Measurements from ENCODE around the gene DBH.

The DBH gene

GRCh38 chr9:133607976-133608375 is 28.2 kb upstream of the DBH start:
- TF ChIP-seq REST (IDR thresholded peaks at IDR 0.05; ENCODE audit: insufficient read depth in 1 of 2, low read depth in 2 of 2, low read length in 2 of 2): no peak
- no peak for TF ChIP-seq TAF1 (IDR thresholded peaks at IDR 0.05; ENCODE audit: borderline replicate concordance, insufficient read depth, low read length)
- no peak for TF ChIP-seq POLR2AphosphoS5 (IDR thresholded peaks at IDR 0.05; ENCODE audit: low read depth, low read length)
- no peak for TF ChIP-seq SIN3A (IDR thresholded peaks at IDR 0.05; ENCODE audit: borderline replicate concordance, insufficient read depth, low read length)

- TF ChIP-seq TAF1 (IDR thresholded peaks at IDR 0.05; ENCODE audit: borderline replicate concordance, insufficient read depth, low read length) (no peak), SIN3A (IDR thresholded peaks at IDR 0.05; ENCODE audit: borderline replicate concordance, insufficient read depth, low read length) (no peak), POLR2AphosphoS5 (IDR thresholded peaks at IDR 0.05; ENCODE audit: low read depth, low read length) (no peak), REST (IDR thresholded peaks at IDR 0.05; ENCODE audit: insufficient read depth in 1 of 2, low read depth in 2 of 2, low read length in 2 of 2) (no peak), FOXP2 (optimal IDR thresholded peaks at IDR 0.05; ENCODE audit: borderline replicate concordance, extremely low read depth, extremely low read length, insufficient read depth) (no peak)
These were observed 27.8 kb upstream of the DBH start for GRCh38 chr9:133608382-133608781.

- TF ChIP-seq REST (IDR thresholded peaks at IDR 0.05; ENCODE audit: insufficient read depth in 1 of 2, low read depth in 2 of 2, low read length in 2 of 2): no peak
These were observed 27.3 kb upstream of the DBH start for GRCh38 chr9:133608889-133609288.

GRCh38 chr9:133609311-133610098 is 26.7 kb upstream of the DBH start, which contains the start of gene FAM163B:
TSS of gene FAM163B (minus strand) at chr9:133609389. CDS start at chr9:133580223, 29,166 bp downstream.
- no peak for TF ChIP-seq TAF1 (IDR thresholded peaks at IDR 0.05; ENCODE audit: borderline replicate concordance, insufficient read depth, low read length)
- no peak for TF ChIP-seq SIN3A (IDR thresholded peaks at IDR 0.05; ENCODE audit: borderline replicate concordance, insufficient read depth, low read length)
- TF ChIP-seq FOXP2 (optimal IDR thresholded peaks at IDR 0.05; ENCODE audit: borderline replicate concordance, extremely low read depth, extremely low read length, insufficient read depth): peak; percentile 73
- no peak for TF ChIP-seq POLR2AphosphoS5 (IDR thresholded peaks at IDR 0.05; ENCODE audit: low read depth, low read length)
- TF ChIP-seq REST (IDR thresholded peaks at IDR 0.05; ENCODE audit: insufficient read depth in 1 of 2, low read depth in 2 of 2, low read length in 2 of 2): peak; percentile 94 to 98

- TF ChIP-seq REST (IDR thresholded peaks at IDR 0.05; ENCODE audit: insufficient read depth in 1 of 2, low read depth in 2 of 2, low read length in 2 of 2) (no peak), FOXP2 (optimal IDR thresholded peaks at IDR 0.05; ENCODE audit: borderline replicate concordance, extremely low read depth, extremely low read length, insufficient read depth) (no peak), POLR2AphosphoS5 (IDR thresholded peaks at IDR 0.05; ENCODE audit: low read depth, low read length) (no peak), SIN3A (IDR thresholded peaks at IDR 0.05; ENCODE audit: borderline replicate concordance, insufficient read depth, low read length) (no peak), TAF1 (IDR thresholded peaks at IDR 0.05; ENCODE audit: borderline replicate concordance, insufficient read depth, low read length) (no peak)
These were observed 25.3 kb upstream of the DBH start for GRCh38 chr9:133610845-133611244.
